HCEC 1CT (cell line): ENCODE measurements around the gene OR52J3.
"Not testable (repeated sequence)": the region's sequence is repeated elsewhere in the genome, so short reads cannot be mapped to it uniquely, and the experiment has no call there.

Experiments used
- DNase-seq: peaks from one replicate; pipeline ENCODE4 v3.0.0-alpha.2; 2017

Gene OR52J3

DNA sequence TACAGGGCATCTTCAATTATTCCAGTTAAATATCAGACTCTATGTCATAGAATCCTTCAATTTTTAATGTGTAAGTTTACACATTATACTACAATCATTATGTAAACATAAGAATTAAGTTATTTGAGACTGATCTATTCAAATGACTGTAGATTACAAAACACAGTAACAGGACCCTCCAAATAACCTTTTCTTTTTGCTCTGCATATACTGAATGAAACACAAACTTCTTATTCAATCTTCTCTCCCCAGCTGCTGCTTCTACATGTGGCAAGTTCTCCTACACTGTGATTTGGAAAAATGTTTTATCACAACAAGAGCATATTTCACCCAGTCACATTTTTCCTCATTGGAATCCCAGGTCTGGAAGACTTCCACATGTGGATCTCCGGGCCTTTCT is at the start of gene OR52J3:
OR52J3 (plus strand) TSS at position 301 of the 400 bp plus-strand sequence; CDS start at position 301, 0 bp downstream.
- no peak for DNase-seq

DNA sequence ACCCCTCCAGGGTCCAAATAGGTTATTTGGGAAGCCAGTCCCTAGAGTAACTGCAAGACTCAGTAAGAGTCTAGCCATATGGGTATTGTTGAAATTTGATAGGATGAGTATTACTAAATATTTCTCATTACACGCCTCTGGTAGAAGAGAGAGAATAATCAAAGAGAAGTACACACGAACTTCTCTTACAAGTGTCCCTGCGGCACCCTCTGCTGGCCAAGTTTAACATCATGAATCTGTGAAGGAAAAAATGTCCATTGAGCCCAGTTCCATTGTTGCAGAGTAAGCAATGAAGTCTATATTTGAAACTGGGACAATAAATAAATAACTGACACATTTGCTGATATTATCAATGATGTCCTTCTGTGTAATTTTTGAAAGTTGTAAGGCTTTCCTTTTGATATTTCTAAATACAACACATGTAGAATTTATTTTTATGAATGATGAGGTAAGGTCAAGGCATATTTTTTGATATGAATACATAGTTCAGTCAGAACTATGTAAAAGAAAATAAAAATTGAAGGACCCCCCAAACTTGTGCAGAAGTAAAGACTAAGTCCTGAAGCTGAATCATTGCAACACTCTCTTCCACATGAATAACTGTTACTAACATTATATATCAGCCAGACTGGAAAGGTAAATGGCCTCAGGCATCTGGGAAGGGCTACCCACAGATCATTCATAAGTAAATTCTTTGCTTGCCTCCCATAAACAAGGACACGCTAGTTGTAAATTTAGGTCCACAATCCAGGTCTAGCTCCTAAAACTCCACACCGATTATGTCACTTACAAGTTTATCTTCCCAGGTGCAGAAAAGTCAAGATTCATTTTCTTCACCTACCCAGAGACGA is 41.7 kb upstream of the OR52J3 start:
- peak; percentile 53 for DNase-seq

DNA sequence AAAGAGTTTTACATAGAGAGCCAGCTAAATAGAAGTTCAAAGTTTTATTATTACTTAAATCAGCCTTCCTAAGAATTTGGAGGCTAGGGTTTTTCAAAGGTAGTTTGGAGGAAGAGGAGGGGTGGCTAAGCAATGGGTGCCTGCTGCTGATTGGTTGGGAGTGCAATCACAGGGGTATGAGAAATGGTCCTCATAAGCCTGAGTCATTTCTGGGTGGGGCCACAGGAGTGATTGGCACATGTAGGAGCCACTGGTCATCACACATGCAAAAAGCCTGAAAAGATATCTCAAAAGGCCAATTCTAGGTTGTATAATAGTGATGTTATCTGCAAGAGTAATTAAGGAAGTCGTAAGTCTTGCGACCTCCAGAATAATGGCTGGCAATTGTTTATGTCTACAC is 38.8 kb upstream of the OR52J3 start:
- DNase-seq: no peak

DNA sequence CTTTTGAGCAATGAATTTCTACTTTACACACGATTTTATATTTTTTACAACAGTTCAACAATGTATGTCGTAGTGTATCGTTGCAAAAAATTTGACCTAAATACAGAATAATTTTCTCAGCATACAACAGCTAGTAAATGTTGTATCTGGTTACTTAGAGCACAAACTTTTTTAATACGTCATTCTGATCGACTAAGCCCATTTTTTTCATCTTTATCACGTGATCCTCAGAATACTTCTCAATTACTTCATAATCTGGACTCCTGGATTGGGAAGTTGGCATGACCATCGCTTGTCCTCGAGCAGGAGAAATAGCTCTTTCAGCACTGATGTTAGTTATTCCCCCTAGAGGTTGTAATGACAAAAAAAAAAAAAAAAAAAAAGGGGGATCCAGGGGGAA is 35.1 kb upstream of the OR52J3 start:
- DNase-seq: no peak

DNA sequence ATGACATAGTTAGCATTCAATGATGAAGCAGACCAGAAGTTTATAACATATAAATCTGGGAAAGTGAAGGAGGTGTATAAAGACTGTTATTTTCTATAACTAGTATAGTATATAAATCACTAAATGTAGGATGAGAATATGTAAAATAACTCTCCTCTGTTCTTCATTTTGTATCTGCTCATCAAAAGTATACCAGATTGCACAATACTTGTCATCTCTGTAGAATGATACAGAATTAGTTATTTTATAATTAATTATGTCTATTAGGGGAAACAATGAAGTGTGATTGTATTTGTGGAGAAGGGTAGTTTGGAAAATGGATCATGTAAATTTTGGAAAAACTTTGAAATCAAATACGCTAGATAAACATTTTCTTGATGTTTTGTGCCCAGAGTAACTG is 33.3 kb upstream of the OR52J3 start:
- DNase-seq: no peak

DNA sequence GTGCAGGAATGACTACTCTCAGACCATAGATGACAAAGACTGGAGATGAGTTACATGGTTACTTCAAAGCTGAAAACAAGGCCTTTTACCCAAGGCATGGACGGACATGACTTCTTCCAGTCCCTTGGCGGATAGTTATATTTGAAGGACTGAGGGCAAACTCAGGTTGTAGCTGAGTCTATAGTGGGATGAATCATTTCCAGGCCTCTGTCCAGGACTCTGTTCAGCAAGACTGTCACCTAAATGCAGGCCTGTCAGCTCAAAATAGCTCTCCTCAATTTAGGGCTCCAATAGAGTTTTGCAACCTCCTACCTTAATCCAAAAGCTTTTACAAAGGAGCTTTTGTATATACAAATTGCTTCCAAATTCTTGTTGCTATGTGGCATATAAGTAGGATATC is 24.3 kb upstream of the OR52J3 start:
- DNase-seq: no peak

DNA sequence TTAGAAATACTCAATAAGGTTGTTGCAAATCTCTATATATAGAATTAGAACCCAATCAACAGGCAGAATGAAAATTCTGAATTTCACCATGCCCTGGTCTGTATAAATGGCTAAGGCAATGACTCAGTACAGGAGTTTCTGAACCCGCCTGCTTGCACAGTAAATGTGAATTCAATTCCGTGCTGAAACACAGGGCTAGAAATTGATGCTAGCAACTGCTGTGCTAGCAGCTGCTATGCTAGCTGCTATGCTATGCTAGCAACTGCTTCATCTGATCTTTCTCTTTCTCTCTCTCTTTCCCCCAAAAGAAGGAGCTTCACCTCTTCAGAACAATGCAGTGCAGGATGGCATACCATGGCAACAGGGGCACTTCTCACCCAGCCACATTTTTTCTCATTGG is 9.7 kb upstream of the OR52J3 start:
- DNase-seq: no peak

DNA sequence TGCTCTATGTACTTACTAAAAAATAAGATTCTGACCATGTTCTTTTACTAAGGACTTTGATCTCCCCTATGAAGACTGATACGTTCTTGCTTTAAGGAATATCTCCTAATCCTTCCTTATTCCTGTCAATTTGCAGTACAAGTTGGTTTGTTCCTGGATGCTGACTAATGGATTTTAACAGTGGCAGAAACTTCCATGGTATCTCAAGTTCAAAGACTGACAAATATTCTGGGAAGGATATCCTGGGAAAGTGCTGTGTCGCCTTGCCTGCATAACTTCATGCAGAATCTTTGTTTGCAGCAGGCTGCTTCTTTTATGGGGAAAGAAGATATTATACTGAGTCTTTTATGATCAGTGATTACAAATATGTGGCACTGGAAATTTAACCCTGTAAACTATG is 8.4 kb upstream of the OR52J3 start:
- no peak for DNase-seq

DNA sequence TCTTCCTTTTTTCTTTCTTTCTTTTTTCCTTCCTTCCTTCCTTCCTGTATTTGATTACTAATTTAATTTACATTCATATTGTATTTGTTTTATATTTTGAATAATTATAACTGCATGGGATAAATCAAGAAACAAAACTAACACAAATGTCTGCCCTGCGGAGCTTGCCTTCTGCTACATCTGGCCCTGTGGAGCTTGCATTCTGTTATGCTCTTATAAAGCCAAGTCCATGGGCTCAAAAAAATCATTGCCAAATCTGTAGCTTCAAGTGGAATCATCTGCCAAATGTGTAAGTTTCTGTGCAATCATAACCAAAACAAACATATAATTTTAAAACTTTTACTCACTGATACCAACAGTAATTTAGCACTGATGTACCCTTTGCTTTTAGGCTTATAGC is 8.0 kb upstream of the OR52J3 start:
- DNase-seq: no peak

DNA sequence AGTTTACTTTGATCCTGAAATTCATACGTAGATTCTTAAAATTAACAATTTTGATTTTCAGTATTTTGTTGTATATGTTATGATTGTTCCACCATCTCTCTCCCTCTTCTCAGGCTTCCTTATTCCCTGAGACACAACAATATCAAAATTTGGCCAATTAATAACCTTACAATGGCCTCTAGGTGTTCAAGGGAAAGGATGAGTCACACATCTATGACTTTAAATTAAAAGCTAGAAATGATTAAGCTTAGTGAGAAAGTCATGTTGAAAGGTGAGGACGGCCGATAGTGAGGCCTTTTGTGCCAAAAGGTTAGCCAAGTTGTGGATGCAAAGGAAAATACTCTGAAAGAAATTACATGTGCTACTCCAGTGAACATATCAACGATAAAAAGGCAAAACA is 5.5 kb upstream of the OR52J3 start:
- DNase-seq: no peak

DNA sequence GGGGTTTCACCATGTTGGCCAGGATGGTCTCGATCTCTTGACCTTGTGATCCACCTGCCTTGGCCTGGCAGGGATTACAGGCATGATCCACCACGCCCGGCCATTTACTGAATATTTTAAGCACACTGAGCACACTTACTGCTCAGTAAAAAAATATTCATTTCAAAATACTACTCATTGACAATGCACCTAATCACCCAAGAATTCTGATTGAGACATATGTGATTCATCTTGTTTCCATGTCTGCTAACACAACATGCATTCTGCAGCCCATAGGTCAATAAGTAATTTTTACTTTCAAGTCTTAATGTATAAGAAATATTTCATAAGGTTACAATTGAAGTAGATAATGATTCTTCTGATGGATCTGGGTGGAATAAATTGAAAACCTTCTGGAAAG is 4.2 kb upstream of the OR52J3 start:
- peak; percentile 55 for DNase-seq

DNA sequence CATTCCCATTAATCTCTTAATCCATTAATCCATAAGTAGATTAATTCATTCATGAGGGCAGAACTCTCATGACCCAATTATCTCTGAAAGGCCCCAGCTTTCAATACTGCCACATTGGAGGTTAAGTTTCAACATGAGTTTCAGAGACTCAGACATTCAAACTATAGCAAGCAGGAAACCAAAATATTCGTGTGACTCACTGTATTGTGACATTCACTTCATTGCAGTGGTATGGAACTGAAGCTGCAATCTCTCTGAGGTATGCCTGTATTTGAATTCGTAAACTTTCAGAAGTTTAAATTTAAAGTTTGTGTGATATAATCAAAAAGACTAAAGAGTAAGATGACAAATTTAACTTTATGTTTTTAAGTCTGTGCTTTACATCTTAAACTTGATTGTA is 2.9 kb upstream of the OR52J3 start:
- DNase-seq: peak; percentile 61

DNA sequence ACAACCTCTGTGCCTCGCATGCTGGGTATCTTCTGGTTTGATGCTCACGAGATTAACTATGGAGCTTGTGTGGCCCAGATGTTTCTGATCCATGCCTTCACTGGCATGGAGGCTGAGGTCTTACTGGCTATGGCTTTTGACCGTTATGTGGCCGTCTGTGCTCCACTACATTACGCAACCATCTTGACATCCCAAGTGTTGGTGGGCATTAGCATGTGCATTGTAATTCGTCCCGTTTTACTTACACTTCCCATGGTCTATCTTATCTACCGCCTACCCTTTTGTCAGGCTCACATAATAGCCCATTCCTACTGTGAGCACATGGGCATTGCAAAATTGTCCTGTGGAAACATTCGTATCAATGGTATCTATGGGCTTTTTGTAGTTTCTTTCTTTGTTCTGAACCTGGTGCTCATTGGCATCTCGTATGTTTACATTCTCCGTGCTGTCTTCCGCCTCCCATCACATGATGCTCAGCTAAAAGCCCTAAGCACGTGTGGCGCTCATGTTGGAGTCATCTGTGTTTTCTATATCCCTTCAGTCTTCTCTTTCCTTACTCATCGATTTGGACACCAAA is 516 bp downstream of the OR52J3 start:
- DNase-seq: no peak

DNA sequence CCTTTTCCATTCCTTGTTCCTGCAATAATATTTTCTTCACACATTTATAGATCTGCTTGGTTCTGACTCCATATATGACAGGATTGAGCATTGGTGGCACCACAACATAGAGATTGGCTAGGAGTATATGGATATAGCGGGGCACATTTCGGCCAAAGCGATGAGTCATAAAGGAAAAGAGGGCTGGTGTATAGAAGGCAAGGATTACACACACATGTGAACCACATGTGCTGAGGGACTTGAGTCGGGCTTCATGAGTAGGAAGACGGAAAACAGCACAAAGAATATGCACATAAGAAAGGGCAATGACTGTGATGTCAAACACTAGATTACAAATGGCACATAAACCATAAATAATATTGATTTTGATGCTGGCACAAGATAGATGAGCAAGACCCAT is 12.4 kb downstream of the OR52J3 start:
- DNase-seq: not testable (repeated sequence)

DNA sequence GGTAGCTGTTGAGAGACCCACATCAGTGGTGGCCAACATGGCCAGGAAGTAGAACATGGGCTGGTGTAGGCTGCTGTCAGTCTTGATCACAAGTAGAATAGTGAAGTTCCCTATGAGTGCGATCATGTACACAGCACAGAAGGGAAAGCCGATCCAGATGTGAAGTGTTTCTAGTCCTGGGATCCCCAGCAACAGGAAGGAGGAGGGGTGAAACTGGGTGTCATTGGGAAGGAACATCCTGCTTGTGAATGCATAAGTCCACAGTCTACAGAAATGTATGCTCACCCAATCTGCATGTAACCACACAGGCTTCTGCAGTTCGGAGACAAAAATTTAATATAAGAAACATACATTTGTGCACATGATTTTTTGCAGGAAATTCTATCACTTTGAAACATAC is 13.1 kb downstream of the OR52J3 start, which contains the start of gene OR52E2:
OR52E2 (minus strand) TSS at position 237 of the 400 bp plus-strand sequence; CDS start at position 237, 0 bp downstream.
- no peak for DNase-seq

DNA sequence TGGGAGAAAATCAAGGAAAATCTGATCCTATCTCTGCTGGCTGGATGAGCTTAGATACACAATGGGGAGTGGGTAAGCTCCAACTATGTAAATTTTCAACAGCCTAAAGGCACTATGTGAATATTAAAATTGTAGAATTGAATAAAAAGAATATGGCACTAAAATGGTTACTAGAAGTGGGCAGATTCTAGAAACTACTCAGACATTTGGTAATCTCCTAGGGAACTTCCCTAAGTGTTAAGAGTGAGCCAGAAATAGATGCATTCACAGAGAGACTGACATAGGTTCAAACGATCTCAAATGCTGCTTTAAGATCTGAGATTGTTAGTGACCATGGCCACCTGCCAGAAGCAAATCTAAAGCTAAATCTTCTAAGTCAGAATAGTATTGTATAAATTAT is 18.7 kb downstream of the OR52J3 start:
- no peak for DNase-seq

DNA sequence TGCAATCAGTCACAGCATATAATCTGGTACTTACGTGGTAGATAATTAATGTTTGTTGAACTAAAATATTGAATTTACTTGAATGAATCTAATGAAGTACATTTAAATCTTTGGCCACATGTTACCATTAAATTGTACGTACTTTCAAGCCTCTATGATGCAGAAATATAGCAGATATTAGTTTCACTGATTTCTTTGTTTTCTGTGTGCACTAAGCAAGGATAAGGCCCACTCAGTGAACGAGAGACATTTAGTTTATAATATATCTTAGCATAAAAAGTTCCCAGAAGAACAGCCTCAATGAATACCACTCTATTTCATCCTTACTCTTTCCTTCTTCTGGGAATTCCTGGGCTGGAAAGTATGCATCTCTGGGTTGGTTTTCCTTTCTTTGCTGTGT is 22.9 kb downstream of the OR52J3 start, which contains the start of gene OR52E1:
OR52E1 (plus strand) TSS at position 301 of the 400 bp plus-strand sequence.
- DNase-seq: no peak

DNA sequence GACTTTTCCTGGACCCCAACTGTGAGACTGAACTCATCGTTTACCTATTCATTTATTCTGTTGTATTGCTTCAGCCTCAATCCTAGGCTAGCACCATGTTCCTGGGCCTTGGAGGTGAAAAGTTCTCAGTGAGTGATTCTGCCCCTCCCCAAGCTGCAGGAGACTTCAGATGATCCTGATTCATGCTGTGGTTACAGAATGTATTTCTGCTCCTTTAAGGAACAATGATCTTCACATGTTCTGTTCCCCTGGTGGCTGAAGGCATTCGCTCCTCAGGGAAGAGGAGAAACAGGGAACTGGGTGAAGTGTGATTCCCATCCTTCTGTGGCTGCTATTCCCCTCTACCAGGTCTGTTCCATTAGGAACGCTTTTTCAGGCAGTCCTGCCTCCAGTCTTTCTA is 25.5 kb downstream of the OR52J3 start:
- DNase-seq: no peak

DNA sequence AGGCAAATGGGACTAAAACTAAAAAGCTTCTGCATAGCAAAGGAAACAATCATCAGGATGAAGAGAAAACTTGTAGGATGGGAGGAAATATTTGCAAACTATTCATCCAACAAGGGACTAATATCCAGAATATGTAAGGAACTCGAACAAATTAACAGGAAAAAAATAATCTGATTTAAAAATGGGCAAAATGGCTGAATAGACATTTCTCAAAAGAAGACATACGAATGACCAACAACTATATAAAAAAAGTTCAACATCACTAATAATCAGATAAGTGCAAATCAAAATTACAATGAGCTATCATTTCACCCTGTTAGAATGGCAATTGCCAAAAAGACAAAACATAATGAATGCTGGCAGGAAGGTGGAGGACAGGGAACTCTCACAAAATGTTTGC is 35.1 kb downstream of the OR52J3 start:
- DNase-seq: no peak

DNA sequence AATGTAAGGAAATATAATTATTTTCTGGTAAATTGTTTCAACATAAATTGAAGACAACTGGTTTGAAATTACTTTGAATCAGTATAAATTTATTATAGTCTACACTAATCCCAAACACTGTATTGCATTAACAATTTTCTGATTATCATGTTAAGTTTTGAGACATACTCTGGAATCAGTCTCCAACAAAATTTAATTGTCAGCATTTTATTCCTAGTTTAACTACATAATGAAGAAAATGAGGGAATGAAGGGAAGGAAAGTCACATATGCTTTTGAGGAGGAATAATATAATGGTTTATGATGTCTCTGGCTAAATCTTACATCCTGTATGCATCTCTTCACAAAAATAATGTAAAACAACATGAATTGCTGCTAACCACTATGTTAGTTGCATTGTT is 37.3 kb downstream of the OR52J3 start:
- DNase-seq: no peak

DNA sequence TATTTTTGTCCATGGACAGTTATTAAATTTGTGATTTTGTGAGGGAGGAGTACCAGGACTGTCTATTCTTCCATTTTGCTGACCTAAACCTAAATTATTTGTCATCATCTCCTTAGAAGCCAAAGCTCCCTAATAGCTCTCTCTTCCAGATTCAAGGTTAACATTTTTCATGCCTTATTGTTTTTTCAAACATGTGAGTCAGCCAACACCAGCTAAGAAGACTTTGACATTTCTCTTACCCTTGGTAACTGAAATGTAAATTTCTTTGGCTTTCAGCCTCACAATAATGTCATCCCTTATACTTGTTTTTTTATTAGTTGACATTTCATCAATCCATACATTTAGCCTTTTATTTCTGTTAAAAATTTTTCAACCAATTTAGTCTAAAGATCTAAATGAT is 42.2 kb downstream of the OR52J3 start:
- DNase-seq: no peak

DNA sequence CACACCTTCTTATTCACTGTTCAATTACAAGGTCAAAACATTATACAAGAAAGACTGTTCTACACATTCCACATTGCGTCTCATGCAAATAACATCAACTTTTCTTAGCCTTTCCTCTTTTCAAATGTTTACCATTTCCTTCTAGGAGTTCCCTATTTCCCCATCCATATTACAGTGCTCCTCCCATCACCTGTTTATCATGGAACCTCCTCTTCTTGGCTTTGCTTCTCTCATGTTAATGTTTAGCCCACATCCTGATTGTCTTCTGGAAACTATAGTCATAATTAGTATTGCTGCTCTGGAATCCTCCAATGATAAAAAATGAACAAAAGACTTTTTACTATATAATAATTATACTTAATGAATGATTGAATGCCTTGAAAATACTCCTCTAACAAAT is 44.3 kb downstream of the OR52J3 start:
- DNase-seq: no peak

DNA sequence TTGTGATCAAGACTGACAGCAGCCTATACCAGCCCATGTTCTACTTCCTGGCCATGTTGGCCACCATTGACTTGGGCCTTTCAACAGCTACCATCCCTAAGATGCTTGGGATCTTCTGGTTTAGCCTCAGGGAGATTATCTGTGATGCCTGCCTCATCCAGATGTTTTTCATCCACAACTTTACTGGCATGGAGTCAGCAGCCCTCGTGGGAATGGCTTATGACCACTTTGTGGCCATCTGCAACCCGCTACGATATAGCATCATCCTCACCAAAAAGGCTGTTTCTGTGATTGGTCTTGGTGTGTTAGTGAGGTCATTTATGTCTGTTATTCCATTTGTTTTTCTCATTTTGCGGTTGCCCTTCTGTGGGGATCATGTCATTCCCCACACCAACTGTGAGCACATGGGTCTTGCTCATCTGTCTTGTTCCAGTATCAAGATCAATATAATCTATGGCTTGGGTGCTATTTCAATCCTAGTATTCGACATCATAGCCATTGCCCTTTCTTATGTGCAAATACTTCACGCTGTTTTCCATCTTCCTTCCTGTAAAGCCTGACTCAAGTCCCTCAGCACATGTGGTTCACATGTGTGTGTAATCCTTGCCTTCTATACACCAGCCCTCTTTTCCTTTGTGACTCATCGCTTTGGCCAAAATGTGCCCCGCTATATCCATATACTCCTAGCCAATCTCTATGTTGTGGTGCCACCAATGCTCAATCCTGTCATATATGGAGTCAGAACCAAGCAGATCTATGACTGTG is 46.7 kb downstream of the OR52J3 start:
- DNase-seq: peak; percentile 49

DNA sequence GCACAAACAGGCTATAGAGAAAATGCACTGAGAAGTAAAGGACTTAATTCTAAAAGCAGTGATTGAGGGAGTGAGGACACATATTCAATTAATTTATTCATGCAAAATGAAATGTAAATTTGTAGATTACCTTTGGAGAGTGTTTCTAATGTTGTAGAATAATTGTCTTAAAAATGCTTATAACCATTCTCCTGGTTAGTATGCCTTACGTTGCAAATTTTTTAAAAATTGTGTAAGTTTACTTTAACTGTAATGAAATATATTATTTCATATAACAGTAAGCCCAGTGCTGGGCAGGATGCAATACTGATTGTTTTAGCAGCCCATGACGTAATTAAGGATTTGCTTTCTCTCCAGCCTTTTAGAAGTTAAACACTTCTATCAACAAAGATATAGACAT is 49.7 kb downstream of the OR52J3 start:
- no peak for DNase-seq
